ENCODE data around the gene ISYNA1.
A peak's percentile ranks its signal among the peaks of the same experiment; 100 is the strongest.

Gene ISYNA1

GRCh38 chr19:18483119-18483890, 45.4 kb upstream of the ISYNA1 start:
- TF ChIP-seq NFIC (IDR thresholded peaks at IDR 0.05) (peak; percentile 37), ZBTB7A (IDR thresholded peaks at IDR 0.05; ENCODE audit: low read depth) (no peak)

GRCh38 chr19:18481505-18482222, 43.7 kb upstream of the ISYNA1 start:
- TF ChIP-seq USF1 (IDR thresholded peaks at IDR 0.05) (no peak), NFIC (IDR thresholded peaks at IDR 0.05) (no peak), ZBTB7A (IDR thresholded peaks at IDR 0.05; ENCODE audit: low read depth) (no peak), CREB1 (IDR thresholded peaks at IDR 0.05; ENCODE audit: low read depth) (no peak), FOXM1 (IDR thresholded peaks at IDR 0.05; ENCODE audit: borderline replicate concordance, low read depth) (no peak), REST (IDR thresholded peaks at IDR 0.05; ENCODE audit: low read depth) (no peak), EP300 (IDR thresholded peaks at IDR 0.05; ENCODE audit: borderline replicate concordance) (no peak), TEAD4 (IDR thresholded peaks at IDR 0.05) (no peak), CEBPB (IDR thresholded peaks at IDR 0.05) (no peak), YY1 (IDR thresholded peaks at IDR 0.05; ENCODE audit: low read depth) (no peak)

GRCh38 chr19:18480006-18480691, 42.2 kb upstream of the ISYNA1 start:
- no peak for TF ChIP-seq CEBPB (IDR thresholded peaks at IDR 0.05)
- TF ChIP-seq ZBTB7A (IDR thresholded peaks at IDR 0.05; ENCODE audit: low read depth) = no peak
- TF ChIP-seq TCF12 (IDR thresholded peaks at IDR 0.05; ENCODE audit: low read depth) = no peak
- no peak for TF ChIP-seq EP300 (IDR thresholded peaks at IDR 0.05; ENCODE audit: borderline replicate concordance)
- TF ChIP-seq NFIC (IDR thresholded peaks at IDR 0.05) = no peak
- TF ChIP-seq USF1 (IDR thresholded peaks at IDR 0.05) = no peak
- no peak for TF ChIP-seq TEAD4 (IDR thresholded peaks at IDR 0.05)
- TF ChIP-seq EGR1 (IDR thresholded peaks at IDR 0.05) = no peak
- TF ChIP-seq REST (IDR thresholded peaks at IDR 0.05; ENCODE audit: low read depth) = no peak
- TF ChIP-seq RAD21 (IDR thresholded peaks at IDR 0.05; ENCODE audit: low read depth) = no peak
- no peak for TF ChIP-seq MAX (IDR thresholded peaks at IDR 0.05)
- no peak for TF ChIP-seq YY1 (IDR thresholded peaks at IDR 0.05; ENCODE audit: low read depth)
- TF ChIP-seq FOXM1 (IDR thresholded peaks at IDR 0.05; ENCODE audit: borderline replicate concordance, low read depth) = no peak
- TF ChIP-seq TAF1 (IDR thresholded peaks at IDR 0.05; ENCODE audit: low read depth) = no peak
- TF ChIP-seq CREB1 (IDR thresholded peaks at IDR 0.05; ENCODE audit: low read depth) = no peak

GRCh38 chr19:18478545-18479311, 40.8 kb upstream of the ISYNA1 start:
- no peak for TF ChIP-seq FOXM1 (IDR thresholded peaks at IDR 0.05; ENCODE audit: borderline replicate concordance, low read depth)
- no peak for TF ChIP-seq ZBTB7A (IDR thresholded peaks at IDR 0.05; ENCODE audit: low read depth)
- TF ChIP-seq MAX (IDR thresholded peaks at IDR 0.05) = peak; percentile 26; the same call in 1 of the 2 replicates
- peak; percentile 92 for TF ChIP-seq CEBPB (IDR thresholded peaks at IDR 0.05)
- TF ChIP-seq TEAD4 (IDR thresholded peaks at IDR 0.05) = no peak
- no peak for TF ChIP-seq USF1 (IDR thresholded peaks at IDR 0.05)
